ENCODE measurements around the gene PLA2G3. TPM values are rescaled to one million over a fixed set of nuclear protein-coding genes. Genes with fewer than 3 reads are reported as not detected.
A peak's percentile ranks its signal among the peaks of the same experiment; 100 is the strongest.

PLA2G3 gene
- polyA plus RNA-seq, 2 of the 4 experiments (the other 2 are of a cell fraction) = not detected

DNA sequence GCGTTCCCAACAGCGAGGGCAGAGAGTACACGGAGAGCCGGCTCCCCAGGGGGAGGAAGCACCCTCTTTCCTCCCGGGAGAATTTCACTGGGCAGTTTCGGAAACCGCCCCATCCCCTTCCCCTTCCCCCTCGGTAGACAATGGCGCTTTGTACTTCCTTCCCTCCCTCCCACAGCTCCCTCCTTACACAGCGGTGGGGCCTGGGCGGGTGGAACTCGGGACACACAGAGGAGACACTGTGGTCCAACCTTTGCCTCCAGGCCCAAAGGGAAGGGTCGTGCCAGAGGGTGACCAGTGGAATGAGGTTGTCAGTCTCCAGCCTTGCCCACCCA is 54.8 kb downstream of the PLA2G3 start:
- H3K9me3 ChIP-seq = no peaks in the 10 kb centered on the region
- ATAC-seq (no peak), DNase-seq (ENCODE audit: low read depth in 1 of 2, low spot score in 1 of 2) (no peak), FAIRE-seq (no peak)
- H3K4me1 ChIP-seq = peaks cover 31% of the 10 kb centered on the region
- H3K4me2 ChIP-seq = peak overlapping the region; percentile 99
- TF ChIP-seq HOXA7 (CRISPR knock-in tag; IDR thresholded peaks at IDR 0.05) (no peak), MAZ (IDR thresholded peaks at IDR 0.05; ENCODE audit: borderline replicate concordance, low read depth, low read length) (no peak), GATA3 (IDR thresholded peaks at IDR 0.05; ENCODE audit: borderline replicate concordance) (no peak), ZNF302 (CRISPR knock-in tag; IDR thresholded peaks at IDR 0.05) (no peak), E2F6 (IDR thresholded peaks at IDR 0.05; ENCODE audit: borderline replicate concordance, low read depth) (no peak), NPAS2 (CRISPR knock-in tag; IDR thresholded peaks at IDR 0.05; ENCODE audit: borderline replicate concordance) (no peak), HOXB13 (CRISPR knock-in tag; IDR thresholded peaks at IDR 0.05; ENCODE audit: low read depth) (no peak), SMC3 (IDR thresholded peaks at IDR 0.05) (no peak), NR3C1 (IDR thresholded peaks at IDR 0.05) (no peak)
- ChIA-PET CTCF (interaction anchor here (0.7 to 6.6 kb wide), 27 partner anchors 10 to 330 kb away, joined by 3 to 50 read pairs (median 4); partner anchors contain the start of genes MORC2, SELENOM and TUG1), POLR2A (interaction anchor here (1.0 to 1.6 kb wide), 4 partner anchors 31 to 140 kb away, joined by 3 to 5 read pairs (median 3); no protein-coding TSS in a partner anchor)
- WGBS (ENCODE audit: missing lambda C conversion rate) = 66% methylated on average over 13 of the region's 13 CpGs
- peak overlapping the region; percentile 58 for H3K4me3 ChIP-seq
- H3K27ac ChIP-seq = peak overlapping the region; percentile 85 to 94

GRCh38 chr22:31084811-31085492 is 55.4 kb downstream of the PLA2G3 start:
- DNase-seq (ENCODE audit: low read depth in 1 of 2, low spot score in 1 of 2) = peak in 1 of 2 experiments; percentile 39

More at GRCh38 chr22:31084811-31085492, 55.4 kb downstream of the PLA2G3 start:
- ChIA-PET POLR2A (interaction anchor here (0.8 to 1.6 kb wide), 5 partner anchors 30 to 139 kb away, joined by 3 to 5 read pairs (median 3); partner anchors contain the start of gene TUG1), CTCF (interaction anchor here (0.7 to 6.6 kb wide), 34 partner anchors 10 to 329 kb away, joined by 3 to 50 read pairs (median 4); partner anchors contain the start of genes MORC2, SELENOM and TUG1)
- peak overlapping the region; percentile 85 to 94 for H3K27ac ChIP-seq
- WGBS (ENCODE audit: missing lambda C conversion rate) = 61% methylated on average over 14 of the region's 69 CpGs
- H3K4me2 ChIP-seq = peak overlapping the region; percentile 99
- TF ChIP-seq CHD4 (IDR thresholded peaks at IDR 0.05; ENCODE audit: borderline replicate concordance) (no peak), CTCF (IDR thresholded peaks at IDR 0.05) (peak; percentile 55), PHF8 (IDR thresholded peaks at IDR 0.05; ENCODE audit: borderline replicate concordance, low read depth) (no peak), EHF (CRISPR knock-in tag; IDR thresholded peaks at IDR 0.05) (no peak), MAZ (IDR thresholded peaks at IDR 0.05; ENCODE audit: borderline replicate concordance, low read depth, low read length) (no peak), POLR2AphosphoS2 (conservative IDR thresholded peaks at IDR 0.05; ENCODE audit: low read length) (no peak), SMC3 (IDR thresholded peaks at IDR 0.05) (peak; percentile 72), RAD21 (conservative IDR thresholded peaks at IDR 0.05 in 1 of 2, IDR thresholded peaks at IDR 0.05 in 1 of 2) (peak; percentile 60 to 77), E2F6 (IDR thresholded peaks at IDR 0.05; ENCODE audit: borderline replicate concordance, low read depth) (no peak), RNF2 (IDR thresholded peaks at IDR 0.05; ENCODE audit: borderline replicate concordance, low read depth) (no peak)
- TF ChIP-seq, protein P1, sequence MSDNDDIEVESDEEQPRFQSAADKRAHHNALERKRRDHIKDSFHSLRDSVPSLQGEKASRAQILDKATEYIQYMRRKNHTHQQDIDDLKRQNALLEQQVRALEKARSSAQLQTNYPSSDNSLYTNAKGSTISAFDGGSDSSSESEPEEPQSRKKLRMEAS (IDR thresholded peaks at IDR 0.05) = peak; percentile 19; the same call in 1 of the 2 replicates
- peak overlapping the region; percentile 58 for H3K4me3 ChIP-seq
- peaks cover 31% of the 10 kb centered on the region for H3K4me1 ChIP-seq
- peak; percentile 40 to 53; a peak in 5 of 6 replicates for ATAC-seq
- H3K9me3 ChIP-seq = no peaks in the 10 kb centered on the region
- FAIRE-seq = no peak

Small RNA genes lying within 50 kb of the gene (small RNA-seq; reads per million reads assigned to genes)
- gene MIR3928 = 0 to 5.2 (median 0.99) reads per million in 6 experiments

Other genes with a start within 250 kb of the PLA2G3 start
- gene MORC2, start 171.7 kb downstream of the PLA2G3 start, polyA plus RNA-seq (2011; rRNA removed) = 16.0 and 28.1 TPM in 2 replicates
- 14.8 to 18.0 TPM (median 16.6 TPM) in 3 replicates for gene MORC2, start 171.7 kb downstream of the PLA2G3 start, polyA plus RNA-seq (2017; fragmentation: RNase III; extraction: RNeasy Plus Mini Kit Qiagen cat#74134 plus additional on column Dnase treatment)
- gene TUG1, start 171.2 kb downstream of the PLA2G3 start, polyA plus RNA-seq (2011; rRNA removed) = 104 and 120 TPM in 2 replicates
- gene TUG1, start 171.2 kb downstream of the PLA2G3 start, polyA plus RNA-seq (2017; fragmentation: RNase III; extraction: RNeasy Plus Mini Kit Qiagen cat#74134 plus additional on column Dnase treatment) = 29.9 to 33.5 TPM (median 32.1 TPM) in 3 replicates
- gene SMTN, start 59.2 kb downstream of the PLA2G3 start, polyA plus RNA-seq (2011; rRNA removed) = 7.0 and 12.7 TPM in 2 replicates
- gene SMTN, start 59.2 kb downstream of the PLA2G3 start, polyA plus RNA-seq (2017; fragmentation: RNase III; extraction: RNeasy Plus Mini Kit Qiagen cat#74134 plus additional on column Dnase treatment) = 33.1 to 37.3 TPM (median 34.9 TPM) in 3 replicates
- 14.2 and 15.3 TPM in 2 replicates for gene SELENOM, start 32.9 kb downstream of the PLA2G3 start, polyA plus RNA-seq (2011; rRNA removed)
- gene SELENOM, start 32.9 kb downstream of the PLA2G3 start, polyA plus RNA-seq (2017; fragmentation: RNase III; extraction: RNeasy Plus Mini Kit Qiagen cat#74134 plus additional on column Dnase treatment) = 46.4 to 50.2 TPM (median 46.5 TPM) in 3 replicates
- 0.70 and 0.98 TPM in 2 replicates for gene INPP5J, start 17.5 kb downstream of the PLA2G3 start, polyA plus RNA-seq (2011; rRNA removed)
- gene INPP5J, start 17.5 kb downstream of the PLA2G3 start, polyA plus RNA-seq (2017; fragmentation: RNase III; extraction: RNeasy Plus Mini Kit Qiagen cat#74134 plus additional on column Dnase treatment) = 1.3 to 1.8 TPM (median 1.5 TPM) in 3 replicates
- 23.5 and 25.5 TPM in 2 replicates for gene RNF185, start 19.7 kb upstream of the PLA2G3 start, polyA plus RNA-seq (2011; rRNA removed)
- gene RNF185, start 19.7 kb upstream of the PLA2G3 start, polyA plus RNA-seq (2017; fragmentation: RNase III; extraction: RNeasy Plus Mini Kit Qiagen cat#74134 plus additional on column Dnase treatment) = 12.9 to 14.6 TPM (median 14.0 TPM) in 3 replicates
- 3.1 and 4.9 TPM in 2 replicates for gene LIMK2, start 71.8 kb upstream of the PLA2G3 start, polyA plus RNA-seq (2011; rRNA removed)
- gene LIMK2, start 71.8 kb upstream of the PLA2G3 start, polyA plus RNA-seq (2017; fragmentation: RNase III; extraction: RNeasy Plus Mini Kit Qiagen cat#74134 plus additional on column Dnase treatment) = 6.4 to 7.3 TPM (median 6.9 TPM) in 3 replicates
- 1.4 and 1.6 TPM in 2 replicates for gene PIK3IP1, start 152.0 kb upstream of the PLA2G3 start, polyA plus RNA-seq (2011; rRNA removed)
- 0.90 to 1.1 TPM (median 0.93 TPM) in 3 replicates for gene PIK3IP1, start 152.0 kb upstream of the PLA2G3 start, polyA plus RNA-seq (2017; fragmentation: RNase III; extraction: RNeasy Plus Mini Kit Qiagen cat#74134 plus additional on column Dnase treatment)
- gene PATZ1, start 205.8 kb upstream of the PLA2G3 start, polyA plus RNA-seq (2011; rRNA removed) = 16.4 and 18.6 TPM in 2 replicates
- 15.4 to 19.3 TPM (median 18.2 TPM) in 3 replicates for gene PATZ1, start 205.8 kb upstream of the PLA2G3 start, polyA plus RNA-seq (2017; fragmentation: RNase III; extraction: RNeasy Plus Mini Kit Qiagen cat#74134 plus additional on column Dnase treatment)

Data from A549 (cell line).